GM19328 (cell line): ENCODE results near the gene BRD7.

Experiments
- ATAC-seq: cut with Tn5 transposase; IDR thresholded peaks from one replicate; pipeline ENCODE4 v1.9.1; 2021; ENCODE audit warnings: mild to moderate bottlenecking, moderate library complexity; ENCODE audit not compliant: unreplicated experiment

Gene BRD7

DNA sequence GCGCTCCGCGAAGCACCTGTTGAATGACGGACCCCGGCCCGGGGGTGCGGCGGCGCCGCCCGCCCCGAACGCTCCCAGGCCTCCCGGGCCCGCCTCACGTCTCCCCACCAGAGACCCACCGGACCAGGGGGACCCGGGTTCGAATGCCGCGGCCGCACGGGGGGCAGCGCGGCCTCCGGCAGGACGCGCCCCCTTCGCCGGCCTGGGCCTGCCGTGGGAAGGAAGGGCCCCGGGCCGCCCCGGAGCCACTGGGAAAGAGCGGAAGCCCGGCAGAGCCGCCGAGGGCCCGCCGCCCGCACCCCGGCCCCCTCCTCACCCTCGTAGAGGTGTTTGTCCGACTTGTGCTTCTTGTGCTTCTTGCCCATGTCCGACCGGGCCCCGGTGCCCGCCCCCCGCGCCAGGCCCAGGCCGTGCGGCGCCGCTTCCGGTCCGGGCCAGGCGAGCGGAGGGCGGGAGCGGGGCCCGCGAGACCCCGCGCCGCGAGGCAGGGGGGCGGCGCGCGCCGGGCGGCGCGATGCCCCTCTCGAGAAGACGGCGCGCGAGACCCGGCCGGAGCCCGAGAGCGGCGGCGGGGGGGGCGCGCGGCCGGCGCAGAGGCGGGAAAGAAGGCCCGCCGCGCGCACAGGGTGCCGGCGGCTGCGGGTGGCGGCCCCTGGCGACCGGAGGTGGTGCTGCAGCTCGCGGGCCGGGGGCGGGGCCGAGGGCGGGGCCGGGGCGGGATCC, at the start of gene BRD7:
BRD7 (minus strand) TSS at position 579 of the 723 bp plus-strand sequence; CDS start at position 365, 214 bp downstream.
- ATAC-seq = peak; percentile 60

DNA sequence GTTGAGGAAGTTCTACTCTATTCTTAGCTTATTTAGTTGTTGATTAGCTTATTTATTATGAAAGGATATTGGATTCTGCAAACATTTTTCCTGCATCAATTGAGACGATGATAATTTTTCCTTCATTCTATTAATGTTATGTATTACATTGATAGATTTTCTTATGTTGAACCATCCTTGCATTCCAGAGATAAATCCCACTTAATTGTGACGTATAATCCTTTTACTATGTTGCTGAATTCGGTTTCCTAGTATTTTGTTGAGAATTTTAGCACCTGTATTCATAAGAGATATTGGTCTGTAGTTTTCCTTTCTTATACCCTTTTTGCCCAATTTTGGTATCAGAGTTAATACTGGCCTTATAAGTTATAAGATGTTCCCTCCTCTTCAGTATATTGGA, 47.6 kb upstream of the BRD7 start:
- ATAC-seq = no peak

DNA sequence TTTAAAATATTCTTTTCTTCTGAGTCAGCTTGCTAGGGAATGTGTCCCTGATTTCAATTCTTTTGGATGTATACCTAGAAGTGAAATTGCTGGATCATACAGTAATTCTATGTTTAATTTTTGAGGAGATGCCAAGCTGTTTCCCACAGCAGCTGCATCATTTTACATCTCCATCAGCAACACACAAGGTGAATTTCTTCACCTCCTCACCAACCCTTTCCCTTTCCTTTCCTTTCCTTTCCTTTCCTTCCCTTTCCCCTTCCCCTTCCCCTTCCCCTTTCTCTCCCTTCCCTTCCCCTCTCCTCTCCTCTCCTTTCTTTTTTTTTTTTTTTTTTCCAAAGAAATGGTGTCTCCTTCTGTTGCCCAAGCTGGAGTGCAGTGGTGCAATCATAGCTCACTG, 45.4 kb upstream of the BRD7 start:
- ATAC-seq = no peak

DNA sequence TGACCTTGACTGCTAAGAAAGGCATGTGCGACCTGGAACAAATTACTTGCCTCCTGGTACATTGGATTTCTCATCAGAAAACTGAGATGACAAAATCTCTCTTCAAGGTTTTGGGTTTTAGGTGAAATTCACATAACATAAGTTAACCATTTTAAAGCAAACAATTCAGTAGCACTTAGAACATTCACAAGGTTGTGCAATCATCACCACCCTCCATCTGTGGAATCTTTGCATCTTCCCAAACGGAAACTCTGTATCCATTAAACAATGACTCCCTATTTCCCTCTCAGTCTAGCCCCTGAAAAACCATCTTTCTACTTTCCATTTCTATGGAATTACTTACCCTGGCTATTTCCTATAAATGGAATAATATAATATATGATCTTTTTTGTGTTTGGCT, 42.2 kb upstream of the BRD7 start:
- no peak for ATAC-seq

DNA sequence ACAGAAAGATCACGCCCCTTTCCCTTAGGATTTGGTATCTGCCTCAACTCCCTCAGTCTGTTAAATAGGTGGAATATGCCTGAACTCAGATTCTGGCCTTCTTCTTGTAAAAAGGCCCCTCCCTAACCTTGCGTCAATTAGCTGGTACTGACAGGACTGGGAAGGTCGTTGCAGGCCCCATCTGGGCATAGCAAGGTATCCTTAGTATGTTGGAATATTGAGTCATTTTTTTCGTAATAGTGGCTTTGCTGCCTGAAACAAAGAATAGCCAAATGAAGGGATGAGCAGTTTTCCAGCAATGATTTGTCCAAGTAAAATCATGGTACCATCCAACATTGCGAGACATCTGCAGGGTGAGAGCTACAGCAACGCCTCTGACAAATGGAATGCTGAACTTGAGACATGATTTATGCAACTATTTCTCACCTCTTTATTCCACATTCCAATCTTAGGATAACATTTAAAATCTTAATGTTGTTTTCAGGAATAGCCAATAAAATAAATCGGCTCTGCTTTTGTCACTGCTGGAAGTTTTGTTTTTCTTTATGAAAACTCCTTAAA, 39.3 kb upstream of the BRD7 start:
- no peak for ATAC-seq

DNA sequence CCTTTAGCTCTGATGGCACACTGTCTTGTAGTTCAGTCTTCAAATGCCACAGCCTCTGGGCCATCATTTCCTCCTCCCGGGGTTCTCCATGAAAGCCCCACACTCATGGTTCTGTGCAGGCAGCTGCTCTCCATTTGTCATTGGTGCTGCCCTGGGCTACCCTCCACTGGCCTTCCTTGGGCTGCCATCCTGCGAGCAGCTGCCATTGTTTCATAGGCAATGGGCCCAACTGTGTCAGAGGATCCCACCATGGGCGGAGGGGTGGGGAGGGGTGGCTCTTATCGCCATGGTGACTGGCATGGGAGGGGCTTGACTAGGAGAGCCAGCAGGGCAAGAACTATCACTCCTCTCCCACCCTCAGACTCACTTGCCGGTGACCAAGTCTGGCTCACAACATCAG, 38.6 kb upstream of the BRD7 start:
- no peak for ATAC-seq

DNA sequence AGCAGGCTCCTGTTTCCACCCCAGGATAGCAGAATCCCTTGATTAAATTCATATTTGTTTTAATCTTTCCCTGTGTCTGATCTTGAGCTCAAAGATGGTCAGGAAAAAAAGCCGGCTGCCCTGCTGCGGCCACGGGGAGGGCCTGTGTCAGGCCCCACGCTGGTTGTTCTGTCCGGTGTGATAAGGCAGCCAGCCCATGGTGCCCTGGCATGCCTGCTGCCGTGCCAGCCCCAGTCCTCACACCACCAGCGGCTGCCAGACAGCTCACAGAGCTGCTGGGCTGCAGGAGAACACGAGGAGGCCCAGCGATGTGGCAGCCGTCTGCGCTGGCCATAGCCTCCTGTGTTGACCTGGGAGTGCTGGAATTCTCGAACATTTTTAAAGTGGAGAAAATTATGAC, 34.7 kb upstream of the BRD7 start:
- no peak for ATAC-seq

DNA sequence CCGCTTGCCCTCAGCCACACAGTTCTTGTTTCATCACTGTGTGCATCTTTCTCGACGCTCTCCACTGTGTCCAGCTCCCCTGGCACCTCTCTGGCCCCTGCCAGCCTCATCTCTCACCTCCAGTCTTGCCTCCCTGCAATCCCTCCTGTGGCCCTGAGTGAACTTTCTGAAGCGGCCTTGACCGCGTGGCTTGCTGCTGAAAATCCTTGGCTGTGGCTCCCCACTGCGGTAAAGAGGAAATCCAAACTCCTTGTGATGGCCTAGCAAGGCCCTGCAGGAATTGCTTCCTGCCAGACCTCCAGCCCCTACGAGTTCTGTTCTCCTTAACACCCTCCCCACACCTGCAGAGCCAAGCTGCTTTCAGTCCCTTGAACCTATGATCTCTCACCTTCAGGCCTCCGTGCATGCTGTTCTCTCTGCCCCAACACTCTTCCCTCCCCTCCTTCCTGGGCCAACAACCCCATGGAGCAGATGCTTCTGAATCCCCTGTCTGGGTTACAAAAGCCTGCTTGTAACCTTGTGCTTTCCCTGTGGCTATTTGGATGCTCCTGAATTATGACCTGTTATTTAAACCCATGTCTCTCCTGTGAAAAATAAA, 33.6 kb upstream of the BRD7 start:
- ATAC-seq = no peak

DNA sequence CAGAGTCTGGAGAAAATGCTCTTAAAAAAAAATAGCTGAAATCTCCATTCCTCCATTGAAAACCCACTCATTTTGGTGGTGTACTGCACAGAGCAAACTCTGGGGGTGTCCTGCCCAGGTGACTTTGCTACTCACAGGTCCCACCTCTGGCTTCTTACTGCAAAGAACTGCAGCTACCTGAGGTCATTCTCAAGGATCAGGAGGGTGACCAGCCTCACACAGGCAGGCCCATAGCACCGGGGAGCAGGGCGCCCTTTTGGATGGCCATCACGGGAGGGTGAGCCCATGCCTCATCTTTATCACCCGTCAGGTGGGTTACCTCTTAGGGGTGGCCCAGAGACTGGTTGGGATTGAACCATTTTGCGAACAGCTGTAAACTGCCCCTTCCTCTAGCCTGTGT, 32.6 kb upstream of the BRD7 start:
- no peak for ATAC-seq

DNA sequence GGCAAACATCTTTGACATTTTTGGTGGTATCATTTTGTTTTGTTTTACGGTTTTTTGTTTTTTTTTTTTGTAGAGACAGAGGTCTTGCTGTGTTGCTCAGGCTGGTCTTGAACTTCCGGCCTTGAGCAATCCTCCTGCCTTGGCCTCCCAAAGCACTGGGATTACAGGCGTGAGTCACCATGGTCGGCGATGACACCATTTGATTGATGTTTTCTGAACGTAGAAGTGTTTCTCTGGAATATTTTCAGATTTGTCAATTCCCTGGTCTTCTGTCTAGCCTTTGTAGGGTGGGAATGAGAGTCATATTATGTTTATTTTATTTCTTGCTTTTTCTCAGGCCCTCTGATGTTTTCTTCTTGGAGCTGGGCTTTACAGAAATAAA, 32.2 kb upstream of the BRD7 start:
- ATAC-seq = no peak

DNA sequence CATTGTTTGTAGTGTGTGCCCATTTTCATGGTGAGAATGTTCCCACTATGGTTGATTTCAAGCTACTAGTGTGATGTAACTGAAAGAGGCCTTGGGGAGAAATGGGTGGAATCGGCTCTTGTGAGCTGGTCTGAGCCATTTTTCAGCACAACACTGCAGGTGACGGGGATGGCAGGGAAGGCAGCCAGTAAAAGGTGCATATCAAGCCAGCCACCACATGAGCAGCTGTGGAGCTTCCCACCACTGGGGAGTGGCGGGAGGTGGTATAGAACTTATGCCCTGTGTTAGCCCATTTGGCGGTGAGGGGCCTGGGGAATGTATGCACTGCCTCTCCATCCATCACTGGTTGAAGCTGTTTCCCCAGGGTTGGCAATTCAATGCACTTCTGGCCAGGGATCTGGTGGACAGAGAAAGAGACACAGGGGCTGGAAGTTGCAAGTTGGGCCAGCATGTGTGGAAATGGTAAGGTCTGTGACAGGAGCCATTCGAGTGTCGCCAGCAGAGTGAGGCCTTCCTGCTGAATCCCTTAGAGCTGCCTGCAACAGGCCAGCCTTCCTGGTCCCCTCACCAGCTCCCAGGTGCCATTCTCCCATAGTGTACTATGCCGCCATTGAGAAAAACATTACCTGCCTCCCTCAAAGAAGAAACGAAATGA, 31.7 kb upstream of the BRD7 start:
- ATAC-seq = no peak

DNA sequence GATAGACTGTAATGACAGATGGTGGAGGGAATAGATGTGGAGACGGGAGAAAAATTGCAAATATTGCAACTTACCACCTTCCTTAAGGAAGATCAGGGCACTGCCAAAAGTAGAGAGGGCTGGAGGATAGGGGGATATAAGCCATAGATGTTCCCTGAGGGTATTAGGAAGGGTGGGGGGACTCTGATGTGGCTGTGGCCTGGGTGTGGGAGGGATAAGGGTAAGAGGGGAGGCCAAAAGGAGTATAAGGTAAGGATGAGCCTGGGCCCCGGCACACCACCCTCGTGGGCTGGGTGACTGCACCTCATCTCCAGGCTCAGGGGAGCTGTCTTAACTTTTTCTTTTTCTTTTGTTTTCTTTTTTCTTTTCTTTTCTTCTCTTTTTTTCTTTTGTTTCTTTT, 30.6 kb upstream of the BRD7 start:
- ATAC-seq = no peak

DNA sequence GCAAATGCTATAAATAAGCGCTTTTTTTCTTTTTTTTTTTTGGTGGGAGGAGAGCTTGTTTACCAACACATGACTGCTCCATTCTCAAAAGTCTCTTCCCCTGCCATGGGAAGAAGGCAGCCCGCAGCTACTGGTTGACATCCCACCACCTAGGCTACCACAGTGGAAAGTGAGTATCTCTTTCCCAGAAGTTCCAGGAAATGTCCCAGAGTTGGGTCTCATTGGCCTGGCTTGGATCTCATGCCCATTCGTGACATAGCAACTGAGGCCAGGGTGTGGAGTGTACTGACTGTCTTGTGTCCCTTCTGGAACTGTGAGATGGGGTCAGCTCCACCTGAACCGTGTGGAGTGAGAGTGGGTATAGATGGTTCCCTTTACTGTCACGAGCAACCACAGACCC, 29.5 kb upstream of the BRD7 start:
- ATAC-seq = no peak

DNA sequence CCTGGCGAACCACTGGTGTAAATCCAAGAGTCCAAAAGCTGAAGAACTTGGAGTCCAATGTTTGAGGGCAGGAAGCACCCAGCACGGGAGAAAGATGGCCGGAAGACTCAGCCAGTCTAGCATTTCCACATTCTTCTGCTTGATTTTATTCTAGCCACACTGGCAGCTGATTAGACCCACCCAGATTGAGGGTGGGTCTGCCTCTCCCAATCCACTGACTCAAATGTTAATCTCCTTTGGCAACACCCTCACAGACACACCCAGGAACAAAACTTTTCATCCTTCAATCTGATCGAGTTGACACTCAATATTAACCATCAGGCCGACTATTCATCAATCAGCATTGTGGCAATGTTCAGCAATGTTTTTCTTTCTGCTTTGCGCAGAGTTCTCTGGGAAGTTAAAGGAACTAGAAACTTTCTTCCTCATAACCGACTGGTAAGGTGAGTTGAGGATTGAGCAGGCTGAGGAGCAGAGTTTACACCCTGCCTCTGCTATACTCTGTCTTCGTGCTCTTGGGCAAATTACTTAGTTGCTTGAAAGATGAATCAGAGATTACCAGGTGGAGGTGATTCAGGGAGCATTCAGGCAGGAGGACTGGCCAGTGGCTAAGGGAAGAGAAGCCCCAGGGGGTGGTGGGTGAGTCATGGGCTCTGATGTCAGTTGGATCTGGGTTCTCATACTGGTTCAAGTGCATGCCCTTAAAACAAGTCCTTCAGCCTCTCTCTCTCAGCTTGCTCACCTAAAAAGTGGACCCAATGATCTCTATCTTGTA, 28.2 kb upstream of the BRD7 start:
- ATAC-seq = no peak

DNA sequence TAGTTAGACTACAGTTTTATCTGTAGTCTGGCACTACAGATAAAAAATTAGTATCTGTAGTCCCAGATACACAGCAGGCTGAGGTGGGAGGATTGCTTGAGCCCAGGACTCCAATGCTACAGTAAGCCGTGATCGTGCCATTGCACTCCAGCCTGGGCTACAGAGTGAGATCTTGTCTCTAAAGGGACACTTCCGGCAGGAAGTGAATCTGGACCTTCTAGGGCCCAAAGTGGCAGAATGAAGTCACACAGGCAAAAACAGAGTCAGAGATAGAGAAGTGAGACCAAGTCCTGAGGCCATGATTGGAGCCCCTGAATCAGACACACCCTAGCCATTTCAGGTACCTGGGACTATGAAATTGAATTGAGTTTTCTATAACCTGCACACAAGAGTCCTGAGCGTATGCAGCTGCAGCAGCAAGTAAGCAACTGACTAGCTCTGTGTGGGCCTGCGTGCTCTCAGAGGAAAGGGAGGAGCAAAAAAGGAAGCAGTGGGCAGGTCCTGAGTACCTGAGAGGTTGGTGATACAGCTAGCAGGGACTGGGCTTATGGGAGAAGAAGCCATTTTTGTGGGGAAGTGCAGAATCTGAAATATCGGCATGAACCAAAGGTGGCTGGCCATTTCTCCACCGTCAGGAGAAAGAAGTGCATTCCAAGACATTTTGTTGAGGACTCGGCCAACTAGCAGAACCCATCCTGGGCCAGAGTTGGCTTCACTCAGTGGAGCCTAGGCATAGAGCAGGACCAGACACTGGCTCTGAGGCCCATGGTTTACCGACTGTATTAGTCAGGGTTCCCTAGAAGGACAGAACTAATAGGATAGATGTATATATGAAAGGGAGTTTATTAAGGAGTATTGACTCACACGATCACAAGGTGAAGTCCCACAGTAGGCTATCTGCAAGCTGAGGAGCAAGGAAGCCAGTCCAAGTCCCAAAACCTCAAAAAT, 27.2 kb upstream of the BRD7 start:
- no peak for ATAC-seq

DNA sequence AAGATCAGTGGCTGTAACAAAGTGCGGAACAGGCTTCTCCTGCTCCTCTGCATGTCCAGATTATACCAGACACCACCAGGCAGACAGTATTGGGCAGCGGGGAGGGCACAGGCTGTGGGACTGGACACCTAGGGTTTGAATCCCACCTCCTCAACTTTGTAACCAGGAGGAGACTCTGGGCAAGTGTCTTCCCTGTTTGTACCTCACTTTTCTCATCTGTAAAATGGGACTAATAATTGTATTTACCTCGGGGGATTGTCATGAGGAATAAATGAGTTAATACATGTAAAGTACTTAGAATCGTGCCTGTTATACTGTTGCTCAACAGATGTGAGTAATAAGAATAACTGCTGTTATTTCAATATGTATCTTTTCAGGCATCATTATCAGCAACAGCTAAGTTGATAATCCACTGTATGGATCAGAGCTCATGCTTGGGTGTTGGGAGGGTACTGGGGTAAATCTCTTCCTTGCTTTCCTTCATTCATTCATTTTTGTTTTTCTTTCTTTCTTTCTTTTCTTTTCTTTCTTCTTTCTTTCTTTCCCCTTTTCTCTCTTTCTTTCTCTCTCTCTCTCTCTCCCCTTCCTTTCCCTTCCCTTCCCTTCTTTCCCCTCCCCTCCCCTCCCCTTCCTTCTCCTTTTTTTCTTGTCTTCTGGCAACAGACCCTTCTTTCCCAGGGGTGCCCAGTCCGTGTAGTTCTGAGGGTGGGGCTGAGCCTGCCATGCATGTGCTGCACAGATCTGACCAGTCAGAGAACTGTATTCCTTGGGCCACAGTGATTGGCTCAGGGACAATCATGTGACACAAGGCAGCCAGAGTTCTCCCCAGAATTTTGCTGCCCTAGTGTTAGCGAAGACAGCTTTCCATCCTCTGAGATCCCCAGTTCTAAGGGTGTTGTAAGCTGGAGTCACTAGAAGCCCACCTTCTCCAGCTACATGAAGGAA, 25.3 kb upstream of the BRD7 start:
- ATAC-seq = no peak

DNA sequence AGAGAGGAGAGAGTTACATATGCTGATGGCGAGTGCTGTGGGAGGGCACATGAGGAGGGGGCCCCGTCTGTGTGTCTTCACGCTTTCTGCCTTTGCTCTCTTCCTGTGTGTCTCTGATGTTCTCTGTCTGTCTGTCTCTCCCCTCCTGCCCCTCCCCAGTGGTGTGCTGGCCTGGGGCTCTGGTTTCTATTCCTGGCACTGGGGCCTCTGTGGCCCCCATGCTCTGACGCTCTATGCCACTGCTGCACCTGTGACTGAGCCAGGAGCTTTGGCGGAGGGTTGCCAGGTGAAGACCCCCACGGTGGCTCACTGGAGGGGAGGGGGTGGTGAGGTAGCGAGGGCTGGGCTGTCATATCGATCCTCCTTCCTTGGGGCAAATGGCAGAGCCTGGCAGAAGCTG, 24.6 kb upstream of the BRD7 start:
- ATAC-seq = no peak

DNA sequence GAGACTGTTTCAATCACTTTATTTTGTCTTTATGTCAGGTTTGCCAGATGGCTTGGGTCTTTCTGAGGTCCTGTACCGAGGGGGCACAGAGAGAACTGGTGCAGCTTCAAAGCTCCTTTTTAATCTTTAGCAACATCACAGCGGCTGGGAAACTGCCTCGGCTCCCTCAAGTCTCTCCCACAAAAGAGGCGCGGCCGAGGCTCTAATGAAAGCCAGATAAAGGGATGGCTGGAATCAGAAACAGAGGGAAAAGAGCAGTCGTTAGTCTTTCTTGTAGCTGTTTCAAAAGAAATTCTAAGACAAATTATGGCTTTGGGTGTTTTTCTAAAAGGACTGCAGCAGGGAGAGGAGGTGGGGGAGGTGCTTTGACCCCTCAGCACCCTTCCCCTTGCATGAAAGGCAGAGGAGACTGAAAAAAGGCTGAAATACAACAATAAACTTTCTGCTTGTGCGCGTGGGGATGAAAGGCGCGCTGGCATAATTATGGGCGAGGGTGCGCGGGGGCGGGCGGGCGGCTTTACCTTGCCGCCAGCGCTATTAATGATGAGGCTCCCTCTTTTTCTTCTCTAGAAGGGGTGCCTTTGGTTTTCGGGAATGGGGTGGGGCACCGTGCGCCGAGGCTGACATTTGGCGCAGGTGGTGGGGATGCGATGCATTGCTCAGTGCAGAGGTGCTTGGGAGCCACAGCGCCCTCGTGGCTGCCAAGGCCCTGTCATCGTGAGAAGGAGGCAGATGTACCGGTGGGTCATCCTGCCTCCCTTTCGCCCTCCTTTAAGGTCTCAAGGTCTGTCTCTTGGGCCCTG, 22.3 kb upstream of the BRD7 start:
- ATAC-seq = no peak
